Measurements from ENCODE around the gene ERICH6.

ERICH6 gene

DNA sequence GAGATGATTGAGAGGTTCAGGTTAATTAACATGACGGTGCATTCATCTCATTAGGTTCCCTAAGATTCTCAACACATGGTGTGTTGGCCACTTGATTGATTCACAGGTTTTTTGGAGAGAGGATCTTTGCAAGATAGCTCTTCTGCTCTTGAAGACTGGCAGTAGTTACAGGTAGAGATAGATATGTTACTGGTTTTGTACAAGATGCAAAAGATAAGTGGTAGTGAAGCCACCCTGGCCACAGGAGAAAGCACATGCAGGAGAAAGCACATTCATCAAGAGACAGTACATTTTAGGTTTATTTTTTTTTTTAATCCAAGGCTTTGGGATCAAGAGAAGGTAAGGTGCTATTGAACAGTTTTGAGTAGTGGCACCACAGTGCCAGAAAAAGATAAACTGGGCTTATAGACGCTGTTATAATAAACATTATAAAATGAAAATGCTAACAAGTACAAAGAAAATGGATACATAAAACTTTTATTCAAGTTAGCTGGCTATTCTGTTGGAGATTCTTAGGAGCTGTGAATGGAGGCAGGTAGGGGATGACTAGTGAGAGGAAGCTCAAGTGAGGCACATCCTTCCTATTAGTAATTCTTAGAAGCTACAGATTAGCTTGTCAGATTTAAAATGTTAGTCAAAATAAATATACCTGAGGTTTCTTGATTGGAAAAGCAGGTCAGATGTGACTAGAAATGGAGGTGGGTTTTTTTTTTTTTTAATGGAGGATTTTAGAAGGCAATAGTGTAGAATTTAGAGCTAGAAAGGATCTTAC lies 89.8 kb downstream of the ERICH6 start:
- DNase-seq (ENCODE audit: low read depth) = no peak

DNA sequence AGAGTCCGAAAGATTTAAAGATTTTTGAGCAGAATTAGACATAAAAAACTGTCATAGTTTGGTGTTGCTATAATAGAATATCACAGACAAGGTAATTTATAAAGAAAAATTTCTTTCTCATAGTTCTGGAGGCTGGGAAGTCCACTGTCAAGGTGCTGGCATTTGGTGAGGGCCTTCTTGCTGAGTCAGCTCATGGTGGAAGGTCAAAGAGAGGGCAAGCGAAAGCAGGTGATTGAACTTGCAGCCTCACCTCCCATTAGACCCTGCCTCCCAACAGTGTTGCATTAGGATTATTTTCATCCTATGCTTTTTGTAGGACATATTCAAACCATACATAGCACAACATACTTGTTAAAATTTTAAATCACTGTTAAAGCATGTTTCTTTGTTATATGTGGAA lies 90.7 kb downstream of the ERICH6 start:
- no peak for DNase-seq (ENCODE audit: low read depth)

DNA sequence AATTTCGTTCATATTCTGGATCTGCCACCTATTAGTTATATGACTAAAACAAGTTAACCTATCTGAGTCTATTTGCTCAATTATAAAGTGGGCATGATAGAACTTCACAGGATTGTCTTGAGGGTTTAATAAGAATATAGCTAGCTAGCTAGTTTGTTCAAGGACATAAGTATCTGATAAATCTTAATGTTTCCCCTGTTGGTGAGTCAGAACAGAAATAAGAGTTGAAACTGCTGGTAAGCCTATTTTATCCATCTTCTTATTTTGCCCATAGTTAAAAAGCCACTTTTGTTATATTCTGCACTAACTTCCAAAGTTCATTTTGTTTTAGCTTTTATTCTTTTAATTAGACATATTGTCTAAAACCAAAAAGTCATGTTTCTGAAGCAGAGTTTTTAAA lies 91.2 kb downstream of the ERICH6 start:
- DNase-seq (ENCODE audit: low read depth) = no peak

DNA sequence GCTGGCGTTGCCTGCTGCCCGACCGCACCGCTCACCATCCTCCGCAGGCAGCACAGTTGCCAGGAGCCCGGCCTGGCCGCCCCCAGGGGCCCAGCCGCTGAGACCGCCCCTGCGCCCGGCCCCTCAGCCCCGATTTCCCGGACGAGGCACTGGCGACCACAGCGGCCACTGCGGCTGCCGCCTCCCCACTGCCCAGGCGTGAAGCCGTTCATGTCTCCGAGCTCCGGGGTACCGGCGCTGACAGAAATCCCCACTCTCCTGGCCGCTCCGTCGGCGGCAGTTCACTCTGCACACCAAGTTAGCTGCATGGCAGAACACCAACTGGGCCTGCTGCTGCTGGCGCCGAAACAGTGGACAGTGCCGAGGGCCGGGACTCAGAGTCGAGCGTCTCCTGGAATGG lies 92.1 kb downstream of the ERICH6 start:
- DNase-seq (ENCODE audit: low read depth) = no peak

DNA sequence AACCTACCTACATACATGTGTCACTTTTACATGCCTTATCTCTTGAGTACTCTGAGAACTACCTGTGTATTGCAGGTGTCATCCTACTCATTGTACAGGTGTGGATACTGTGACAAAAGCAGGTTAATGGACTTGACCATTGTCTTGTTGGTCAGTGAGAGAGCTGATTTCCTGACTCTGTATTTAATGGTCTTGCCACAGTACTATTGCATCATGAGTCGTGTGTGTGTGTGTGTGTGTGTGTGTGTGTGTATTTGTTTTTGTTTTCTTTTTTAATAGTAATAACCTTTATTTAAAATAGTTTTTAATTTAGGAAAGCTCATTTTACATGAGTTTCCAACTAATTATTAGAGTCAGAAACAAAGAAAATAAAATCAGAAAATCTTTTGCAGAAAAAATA lies 92.9 kb downstream of the ERICH6 start:
- no peak for DNase-seq (ENCODE audit: low read depth)

DNA sequence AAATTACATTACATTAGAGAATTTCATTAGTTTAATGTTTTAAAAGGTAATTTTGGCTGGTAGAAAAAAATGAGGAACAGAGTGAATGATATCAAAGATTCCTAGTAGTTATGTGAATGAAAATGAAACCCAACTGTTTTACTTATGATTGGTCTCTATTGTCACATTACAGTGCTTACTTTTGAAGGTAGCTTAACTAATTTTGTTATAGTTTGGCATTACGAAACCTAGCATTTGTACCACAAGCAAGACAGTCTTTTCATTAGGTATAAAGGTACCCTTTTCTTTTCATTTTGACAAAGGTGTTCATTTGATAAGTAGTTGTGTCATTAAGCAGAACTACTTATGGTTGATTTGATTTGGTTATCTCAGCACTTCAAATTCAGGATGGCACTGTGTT lies 93.7 kb downstream of the ERICH6 start:
- DNase-seq (ENCODE audit: low read depth) = no peak

Data from activated T-cell treated with anti-CD3 and anti-CD28 coated beads for 1 hour (primary cell).